ENCODE measurements around the gene KCNQ2.

Gene KCNQ2

GRCh38 chr20:63369024-63369530 lies 103.4 kb downstream of the KCNQ2 start:
- no peak for DNase-seq (ENCODE audit: low spot score)

GRCh38 chr20:63368151-63368550 lies 104.3 kb downstream of the KCNQ2 start:
- no peak for DNase-seq (ENCODE audit: low spot score)

GRCh38 chr20:63367446-63368055 lies 104.9 kb downstream of the KCNQ2 start:
- DNase-seq (ENCODE audit: low spot score): no peak

- no peak for DNase-seq (ENCODE audit: low spot score)
Observed at GRCh38 chr20:63366390-63367365, 105.8 kb downstream of the KCNQ2 start.

GRCh38 chr20:63365601-63366389 lies 106.7 kb downstream of the KCNQ2 start:
- no peak for DNase-seq (ENCODE audit: low spot score)

GRCh38 chr20:63364801-63365585 lies 107.5 kb downstream of the KCNQ2 start:
- no peak for DNase-seq (ENCODE audit: low spot score)

- no peak for DNase-seq (ENCODE audit: low spot score)
Observed at GRCh38 chr20:63363981-63364561, 108.4 kb downstream of the KCNQ2 start.

- no peak for DNase-seq (ENCODE audit: low spot score)
Observed at GRCh38 chr20:63363013-63363957, 109.2 kb downstream of the KCNQ2 start.

GRCh38 chr20:63362436-63363009 lies 109.9 kb downstream of the KCNQ2 start:
- no peak for DNase-seq (ENCODE audit: low spot score)

- DNase-seq (ENCODE audit: low spot score): no peak
Observed at GRCh38 chr20:63361519-63362435, 110.7 kb downstream of the KCNQ2 start.

- no peak for DNase-seq (ENCODE audit: low spot score)
Observed at GRCh38 chr20:63360850-63361518, 111.5 kb downstream of the KCNQ2 start, which contains the start of gene CHRNA4. TSS of gene CHRNA4 (minus strand) at chr20:63361349. CDS start at chr20:63361165, 184 bp downstream.

GRCh38 chr20:63359937-63360849 lies 112.3 kb downstream of the KCNQ2 start:
- no peak for DNase-seq (ENCODE audit: low spot score)

GRCh38 chr20:63359164-63359934 lies 113.1 kb downstream of the KCNQ2 start:
- DNase-seq (ENCODE audit: low spot score): no peak

GRCh38 chr20:63357921-63358905 lies 114.2 kb downstream of the KCNQ2 start:
- DNase-seq (ENCODE audit: low spot score): peak; percentile 34

Data from Ammon's horn (tissue), 1 donor.